Measurements from ENCODE around the gene TTC28. TPM values are rescaled to one million over a fixed set of nuclear protein-coding genes. Genes with fewer than 3 reads are reported as not detected.

The TTC28 gene
- total and polyA plus RNA-seq, 8 donors, result 31.1 to 44.2 (median 41.4) TPM

GRCh38 chr22:28346308-28346707 is 333.3 kb downstream of the TTC28 start:
- no peak overlapping the region for H3K27ac ChIP-seq
- no peak for TF ChIP-seq CTCF (IDR thresholded peaks at IDR 0.05)
- no peak for DNase-seq
- intact Hi-C loops (cut with DNase I), result no loop called here
- no peaks in the 10 kb centered on the region for H3K27me3 ChIP-seq
- H3K9me3 ChIP-seq, result no peaks in the 10 kb centered on the region
- ATAC-seq, result no peak
- H3K36me3 ChIP-seq, result no peaks in the 10 kb centered on the region
- H3K4me3 ChIP-seq, result no peak overlapping the region
- H3K4me1 ChIP-seq, result peaks cover 0 to 4% of the 10 kb centered on the region in 2 donors

GRCh38 chr22:28344918-28345703 is 334.5 kb downstream of the TTC28 start:
- H3K4me1 ChIP-seq, result peaks cover 0 to 8% of the 10 kb centered on the region in 2 donors
- TF ChIP-seq CTCF (IDR thresholded peaks at IDR 0.05), result no peak
- H3K9me3 ChIP-seq, result no peaks in the 10 kb centered on the region
- DNase-seq, result no peak
- no peaks in the 10 kb centered on the region for H3K27me3 ChIP-seq
- no peak overlapping the region for H3K4me3 ChIP-seq
- ATAC-seq, result peak; percentile 31
- intact Hi-C loops (cut with DNase I), result no loop called here
- H3K27ac ChIP-seq, result peak overlapping the region in 1 of 2 donors; percentile 14
- H3K36me3 ChIP-seq, result no peaks in the 10 kb centered on the region

GRCh38 chr22:28341001-28341400 is 338.6 kb downstream of the TTC28 start:
- peaks cover 0 to 8% of the 10 kb centered on the region in 2 donors for H3K4me1 ChIP-seq
- H3K27me3 ChIP-seq, result no peaks in the 10 kb centered on the region
- ATAC-seq (no peak), DNase-seq (no peak)
- H3K4me3 ChIP-seq, result no peak overlapping the region
- H3K27ac ChIP-seq, result no peak overlapping the region
- no peak for TF ChIP-seq CTCF (IDR thresholded peaks at IDR 0.05)
- no peaks in the 10 kb centered on the region for H3K36me3 ChIP-seq
- H3K9me3 ChIP-seq, result no peaks in the 10 kb centered on the region
- intact Hi-C loops (cut with DNase I), result no loop called here

GRCh38 chr22:28333088-28333487 is 346.6 kb downstream of the TTC28 start:
- no peak for ATAC-seq
- Histone ChIP-seq H3K27me3 (no peaks in the 10 kb centered on the region), H3K9me3 (no peaks in the 10 kb centered on the region), H3K4me3 (no peak overlapping the region), H3K27ac (no peak overlapping the region), H3K4me1 (peaks cover 0 to 18% of the 10 kb centered on the region in 2 donors), H3K36me3 (no peaks in the 10 kb centered on the region)
- DNase-seq, result no peak
- intact Hi-C loops (cut with DNase I), result no loop called here
- no peak for TF ChIP-seq CTCF (IDR thresholded peaks at IDR 0.05)

- DNase-seq, result no peak
- intact Hi-C loops (cut with DNase I), result no loop called here
Observed at GRCh38 chr22:28332410-28332809, 347.2 kb downstream of the TTC28 start.

More at GRCh38 chr22:28332410-28332809, 347.2 kb downstream of the TTC28 start:
- Histone ChIP-seq H3K4me3 (no peak overlapping the region), H3K27me3 (no peaks in the 10 kb centered on the region), H3K4me1 (peaks cover 0 to 18% of the 10 kb centered on the region in 2 donors), H3K9me3 (no peaks in the 10 kb centered on the region), H3K27ac (no peak overlapping the region), H3K36me3 (no peaks in the 10 kb centered on the region)
- TF ChIP-seq CTCF (IDR thresholded peaks at IDR 0.05), result no peak
- peak; percentile 44 for ATAC-seq

Data from left lung (tissue), 10 donors.